EL (cell line): ENCODE results near the gene SPSB1.

ENCODE experiments used
- DNase-seq: peaks from one replicate; pipeline ENCODE4 v3.0.0-alpha.2; 2016

The SPSB1 gene

GRCh38 chr1:9346566-9346965 lies 53.9 kb downstream of the SPSB1 start:
- DNase-seq: no peak

- DNase-seq: no peak
Measured at GRCh38 chr1:9347095-9347850, 54.6 kb downstream of the SPSB1 start.

GRCh38 chr1:9349331-9349851 lies 56.7 kb downstream of the SPSB1 start:
- no peak for DNase-seq

- peak; percentile 68 for DNase-seq
Measured at GRCh38 chr1:9350013-9350908, 57.6 kb downstream of the SPSB1 start.

- no peak for DNase-seq
Measured at GRCh38 chr1:9350960-9351359, 58.3 kb downstream of the SPSB1 start.

- DNase-seq: no peak
Measured at GRCh38 chr1:9351654-9352271, 59.1 kb downstream of the SPSB1 start.

- no peak for DNase-seq
Measured at GRCh38 chr1:9352377-9353134, 59.9 kb downstream of the SPSB1 start.

- no peak for DNase-seq
Measured at GRCh38 chr1:9355503-9355902, 62.8 kb downstream of the SPSB1 start.

- DNase-seq: no peak
Measured at GRCh38 chr1:9356021-9356420, 63.3 kb downstream of the SPSB1 start.

- DNase-seq: no peak
Measured at GRCh38 chr1:9356829-9357466, 64.3 kb downstream of the SPSB1 start.

GRCh38 chr1:9357958-9358357 lies 65.3 kb downstream of the SPSB1 start:
- DNase-seq: no peak

- DNase-seq: no peak
Measured at GRCh38 chr1:9360371-9361064, 67.8 kb downstream of the SPSB1 start.

GRCh38 chr1:9361630-9362260 lies 69.1 kb downstream of the SPSB1 start:
- DNase-seq: peak; percentile 37

- DNase-seq: no peak
Measured at GRCh38 chr1:9362488-9362887, 69.8 kb downstream of the SPSB1 start.

- DNase-seq: no peak
Measured at GRCh38 chr1:9363061-9363471, 70.4 kb downstream of the SPSB1 start.

- DNase-seq: no peak
Measured at GRCh38 chr1:9366298-9366697, 73.6 kb downstream of the SPSB1 start.

GRCh38 chr1:9366943-9367780 lies 74.5 kb downstream of the SPSB1 start:
- no peak for DNase-seq

GRCh38 chr1:9367806-9368205 lies 75.1 kb downstream of the SPSB1 start:
- DNase-seq: no peak

GRCh38 chr1:9368356-9368755 lies 75.7 kb downstream of the SPSB1 start:
- DNase-seq: no peak
